A549 (cell line): Measurements from ENCODE around the gene SLC25A30.

Experiments used
- GATA3 ChIP-seq: IDR thresholded peaks from 2 replicates; pipeline ENCODE4 v1.6.1; 2012; ENCODE audit warnings: borderline replicate concordance
- HDAC2 ChIP-seq: fragments of 200-600 bp; sonication (generic); IDR thresholded peaks from 2 replicates; pipeline ENCODE4 v1.6.1; 2016
- HOXA7 ChIP-seq: fragments of 250-450 bp; sonication (Bioruptor Pico); IDR thresholded peaks from 2 replicates; pipeline ENCODE4 v1.5.0; 2020; ENCODE audit warnings: mild to moderate bottlenecking, moderate library complexity
- MAZ ChIP-seq: fragments of 150-350 bp; IDR thresholded peaks from 2 replicates; pipeline ENCODE4 v1.6.1; 2014; ENCODE audit warnings: antibody characterized with exemption, low read depth, low read length, borderline replicate concordance
- POLR2A ChIP-seq: IDR thresholded peaks from 2 replicates; pipeline ENCODE4 v1.6.1; 2012; ENCODE audit warnings: mild to moderate bottlenecking, low read length
- ZC3H11A ChIP-seq: fragments of 450-650 bp; IDR thresholded peaks from 2 replicates; pipeline ENCODE4 v1.6.1; 2014; ENCODE audit warnings: antibody characterized with exemption, mild to moderate bottlenecking
- TF ChIP-seq, protein P1 (sequence below): fragments of >200 bp; sonication (Bioruptor Twin); formaldehyde crosslinking; IDR thresholded peaks from 3 replicates; pipeline ENCODE4 v1.5.1; 2016
- TF ChIP-seq, protein P2 (sequence below): fragments of 200-600 bp; sonication (generic); IDR thresholded peaks from 2 replicates; pipeline ENCODE4 v1.6.1; 2016; ENCODE audit warnings: antibody characterized with exemption, mild to moderate bottlenecking, moderate library complexity

DNA sequence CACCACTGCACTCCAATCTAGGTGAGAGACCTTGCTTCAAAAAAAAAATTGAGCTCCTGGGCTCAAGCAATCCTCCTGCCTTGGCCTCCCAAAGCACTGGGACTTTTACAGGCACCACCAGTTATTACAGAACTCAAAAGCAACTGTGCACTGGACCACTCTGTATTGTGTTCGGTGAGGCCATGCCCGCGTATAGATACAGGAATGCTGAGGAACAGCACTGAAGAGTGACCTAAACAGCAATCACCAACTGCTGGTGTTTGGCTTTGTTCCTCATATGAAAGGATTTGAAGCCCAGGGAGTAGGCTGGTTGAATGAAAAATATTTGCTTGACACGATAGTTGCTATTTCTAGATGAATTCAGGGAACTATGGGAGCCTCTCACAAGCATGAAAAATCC is 29.5 kb downstream of the SLC25A30 start:
- TF ChIP-seq HDAC2 (no peak), POLR2A (no peak), GATA3 (no peak), ZC3H11A (no peak), MAZ (no peak), HOXA7 (CRISPR knock-in tag) (no peak)
- TF ChIP-seq, protein P1, sequence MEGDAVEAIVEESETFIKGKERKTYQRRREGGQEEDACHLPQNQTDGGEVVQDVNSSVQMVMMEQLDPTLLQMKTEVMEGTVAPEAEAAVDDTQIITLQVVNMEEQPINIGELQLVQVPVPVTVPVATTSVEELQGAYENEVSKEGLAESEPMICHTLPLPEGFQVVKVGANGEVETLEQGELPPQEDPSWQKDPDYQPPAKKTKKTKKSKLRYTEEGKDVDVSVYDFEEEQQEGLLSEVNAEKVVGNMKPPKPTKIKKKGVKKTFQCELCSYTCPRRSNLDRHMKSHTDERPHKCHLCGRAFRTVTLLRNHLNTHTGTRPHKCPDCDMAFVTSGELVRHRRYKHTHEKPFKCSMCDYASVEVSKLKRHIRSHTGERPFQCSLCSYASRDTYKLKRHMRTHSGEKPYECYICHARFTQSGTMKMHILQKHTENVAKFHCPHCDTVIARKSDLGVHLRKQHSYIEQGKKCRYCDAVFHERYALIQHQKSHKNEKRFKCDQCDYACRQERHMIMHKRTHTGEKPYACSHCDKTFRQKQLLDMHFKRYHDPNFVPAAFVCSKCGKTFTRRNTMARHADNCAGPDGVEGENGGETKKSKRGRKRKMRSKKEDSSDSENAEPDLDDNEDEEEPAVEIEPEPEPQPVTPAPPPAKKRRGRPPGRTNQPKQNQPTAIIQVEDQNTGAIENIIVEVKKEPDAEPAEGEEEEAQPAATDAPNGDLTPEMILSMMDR, result no peak
- TF ChIP-seq, protein P2, sequence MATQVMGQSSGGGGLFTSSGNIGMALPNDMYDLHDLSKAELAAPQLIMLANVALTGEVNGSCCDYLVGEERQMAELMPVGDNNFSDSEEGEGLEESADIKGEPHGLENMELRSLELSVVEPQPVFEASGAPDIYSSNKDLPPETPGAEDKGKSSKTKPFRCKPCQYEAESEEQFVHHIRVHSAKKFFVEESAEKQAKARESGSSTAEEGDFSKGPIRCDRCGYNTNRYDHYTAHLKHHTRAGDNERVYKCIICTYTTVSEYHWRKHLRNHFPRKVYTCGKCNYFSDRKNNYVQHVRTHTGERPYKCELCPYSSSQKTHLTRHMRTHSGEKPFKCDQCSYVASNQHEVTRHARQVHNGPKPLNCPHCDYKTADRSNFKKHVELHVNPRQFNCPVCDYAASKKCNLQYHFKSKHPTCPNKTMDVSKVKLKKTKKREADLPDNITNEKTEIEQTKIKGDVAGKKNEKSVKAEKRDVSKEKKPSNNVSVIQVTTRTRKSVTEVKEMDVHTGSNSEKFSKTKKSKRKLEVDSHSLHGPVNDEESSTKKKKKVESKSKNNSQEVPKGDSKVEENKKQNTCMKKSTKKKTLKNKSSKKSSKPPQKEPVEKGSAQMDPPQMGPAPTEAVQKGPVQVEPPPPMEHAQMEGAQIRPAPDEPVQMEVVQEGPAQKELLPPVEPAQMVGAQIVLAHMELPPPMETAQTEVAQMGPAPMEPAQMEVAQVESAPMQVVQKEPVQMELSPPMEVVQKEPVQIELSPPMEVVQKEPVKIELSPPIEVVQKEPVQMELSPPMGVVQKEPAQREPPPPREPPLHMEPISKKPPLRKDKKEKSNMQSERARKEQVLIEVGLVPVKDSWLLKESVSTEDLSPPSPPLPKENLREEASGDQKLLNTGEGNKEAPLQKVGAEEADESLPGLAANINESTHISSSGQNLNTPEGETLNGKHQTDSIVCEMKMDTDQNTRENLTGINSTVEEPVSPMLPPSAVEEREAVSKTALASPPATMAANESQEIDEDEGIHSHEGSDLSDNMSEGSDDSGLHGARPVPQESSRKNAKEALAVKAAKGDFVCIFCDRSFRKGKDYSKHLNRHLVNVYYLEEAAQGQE, result no peak
